GM12873 (cell line): ENCODE measurements around the gene MVK.

Experiments
- CTCF ChIP-seq: IDR thresholded peaks from 2 replicates; pipeline ENCODE4 v1.5.1; 2012; ENCODE audit warnings: low read depth, mild to moderate bottlenecking, moderate library complexity, low read length, control low read depth; ENCODE audit not compliant: insufficient read depth; ENCODE audit errors: missing control alignments

MVK gene

DNA sequence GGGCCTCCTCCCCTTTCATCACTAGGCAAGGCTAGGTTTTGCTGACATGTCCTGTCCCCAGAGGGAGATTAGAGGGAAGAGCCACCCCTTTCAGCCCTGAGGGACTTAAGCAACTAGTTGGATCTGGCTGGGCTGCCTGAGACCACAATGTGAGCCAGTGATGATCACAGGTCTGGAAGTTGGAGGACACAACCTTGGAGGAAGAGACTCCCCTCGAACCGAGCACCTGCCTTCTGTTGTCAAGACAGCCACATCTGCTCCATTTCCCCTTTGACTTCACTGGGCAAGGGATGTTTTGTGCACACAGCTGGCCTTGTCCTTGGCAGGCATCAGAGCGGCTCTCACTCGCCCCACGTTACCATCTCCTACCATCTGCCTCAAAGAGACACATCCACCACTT, 31.4 kb downstream of the MVK start:
- no peak for TF ChIP-seq CTCF

DNA sequence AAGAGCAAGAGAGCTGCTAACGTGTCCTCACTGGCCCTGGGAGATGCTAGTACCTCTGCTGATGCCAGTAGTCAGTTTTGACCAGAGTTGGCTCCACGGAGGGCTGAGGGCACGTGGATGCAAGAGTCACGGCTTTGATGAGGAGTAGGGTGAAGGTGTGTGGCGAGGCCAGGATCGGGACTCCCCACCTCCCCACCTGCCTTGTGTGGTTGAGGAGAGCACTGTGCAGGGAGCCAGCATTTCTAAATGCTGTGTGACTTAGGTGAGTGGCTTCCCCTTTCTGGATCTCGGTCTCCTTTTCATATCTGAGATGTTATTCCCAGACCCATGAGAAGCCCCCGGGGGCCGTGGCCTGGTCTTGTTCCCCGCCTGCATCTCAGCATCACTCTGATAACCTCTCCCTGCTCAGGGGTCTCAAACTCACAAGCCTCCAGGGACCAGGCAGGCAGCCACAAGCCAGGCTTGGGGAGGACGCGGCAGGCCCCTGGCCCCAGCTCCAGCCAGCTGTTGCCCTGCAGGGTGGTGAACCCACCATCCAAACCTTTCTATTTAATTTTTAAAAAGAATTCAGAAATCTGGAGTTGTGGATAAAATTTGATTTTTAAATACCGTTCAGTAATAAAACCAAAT, 32.1 kb downstream of the MVK start:
- TF ChIP-seq CTCF: no peak

- no peak for TF ChIP-seq CTCF
Measured at GRCh38 chr12:109606320-109607028, 32.9 kb downstream of the MVK start.

GRCh38 chr12:109607618-109608017, 34.0 kb downstream of the MVK start:
- TF ChIP-seq CTCF: no peak

GRCh38 chr12:109608270-109608669, 34.7 kb downstream of the MVK start:
- TF ChIP-seq CTCF: no peak

- TF ChIP-seq CTCF: no peak
Measured at GRCh38 chr12:109608793-109609192, 35.2 kb downstream of the MVK start.

GRCh38 chr12:109609342-109609741, 35.7 kb downstream of the MVK start:
- TF ChIP-seq CTCF: no peak
